ENCODE data around the gene CHEK2. TPM values are rescaled to one million over a fixed set of nuclear protein-coding genes. Genes with fewer than 3 reads are reported as not detected.

The CHEK2 gene
- total and polyA plus RNA-seq, 10 of the 15 experiments (the other 5 are each of a cell fraction or from before 2014, with no cell fraction given) = 15.7 to 59.7 (median 22.7) TPM

GRCh38 chr22:28670161-28670560 lies 71.5 kb downstream of the CHEK2 start:
- FAIRE-seq (no peak), DNase-seq (ENCODE audit: low read depth, low spot score) (no peak), ATAC-seq (no peak)
- CTCF ChIA-PET = no interaction called here
- H3K27ac ChIP-seq (ENCODE audit: control insufficient read depth, insufficient read depth) = no peak overlapping the region
- no peak overlapping the region for H3K9ac ChIP-seq (ENCODE audit: control insufficient read depth, insufficient read depth, low read length)
- in situ Hi-C loops (cut with MboI) = no loop called here
- POLR2A ChIA-PET = no interaction called here
- no peaks in the 10 kb centered on the region for H3K36me3 ChIP-seq (ENCODE audit: control insufficient read depth in 2 of 2, insufficient read depth in 2 of 2, low read length in 1 of 2)
- intact Hi-C loops (cut with micrococcal nuclease; ENCODE audit: unreplicated experiment) = loop anchor here (10.0 kb wide), 2 partner anchors 125 to 155 kb away; no protein-coding TSS in a partner anchor
- H3K79me2 ChIP-seq (ENCODE audit: control insufficient read depth, insufficient read depth, low read length) = no peaks in the 10 kb centered on the region
- no peaks in the 10 kb centered on the region; the same call in 1 of the 3 replicates for H3K9me3 ChIP-seq (replicated peaks; ENCODE audit: control insufficient read depth, insufficient read depth, low read length)
- 48% methylated on average over 4 of the region's 4 CpGs for WGBS (ENCODE audit: insufficient coverage, insufficient replicate concordance, low lambda C conversion rate, missing lambda C conversion rate)
- H4K20me1 ChIP-seq (ENCODE audit: control insufficient read depth, insufficient read depth) = no peaks in the 10 kb centered on the region
- SMC1A ChIA-PET (ENCODE audit: uncharacterized antibody, unreplicated experiment) = no interaction called here
- peaks cover 0 to 3% of the 10 kb centered on the region in 2 experiments; a peak in 1 of 4 replicates for H3K27me3 ChIP-seq (replicated peaks in 1 of 2; ENCODE audit: control insufficient read depth in 2 of 2, insufficient read depth in 2 of 2, low read length in 1 of 2)
- no peak overlapping the region for H3K4me2 ChIP-seq (ENCODE audit: control insufficient read depth, insufficient read depth)
- no peak overlapping the region for H2AFZ ChIP-seq (ENCODE audit: control insufficient read depth, low read depth, low read length)
- BruUV-seq (replicated peaks) = no TSS peak
- peaks cover 3% of the 10 kb centered on the region; the same call in 1 of the 2 replicates for H3K4me1 ChIP-seq (ENCODE audit: control insufficient read depth, insufficient read depth, low read length)
- peak; percentile 47; the same call in 1 of the 2 replicates for TF ChIP-seq CREM (IDR thresholded peaks at IDR 0.05; ENCODE audit: low read depth)
- TF ChIP-seq BRCA1 (IDR thresholded peaks at IDR 0.05; ENCODE audit: low read depth, low read length) = no peak
- TF ChIP-seq FOXM1 (IDR thresholded peaks at IDR 0.05; ENCODE audit: low read depth, low read length) = peak; percentile 43; the same call in 1 of the 2 replicates
- TF ChIP-seq BCL11A (IDR thresholded peaks at IDR 0.05; ENCODE audit: low read depth, low read length) = no peak
- peak; percentile 76 for TF ChIP-seq RUNX3 (IDR thresholded peaks at IDR 0.05; ENCODE audit: low read length)
- no peak for TF ChIP-seq SUZ12 (IDR thresholded peaks at IDR 0.05; ENCODE audit: unreplicated experiment)
- no peak for TF ChIP-seq MEF2B (IDR thresholded peaks at IDR 0.05; ENCODE audit: partially characterized antibody, poor library complexity, severe bottlenecking)
- TF ChIP-seq ATF3 (IDR thresholded peaks at IDR 0.05; ENCODE audit: borderline replicate concordance, extremely low read depth, low read depth, low read length) = no peak
- TF ChIP-seq NFIC (IDR thresholded peaks at IDR 0.05; ENCODE audit: low read depth, low read length) = peak; percentile 50; the same call in 1 of the 2 replicates
- TF ChIP-seq SMAD1 (IDR thresholded peaks at IDR 0.05; ENCODE audit: low read depth, partially characterized antibody) = no peak
- no peak for TF ChIP-seq KAT2A (conservative IDR thresholded peaks at IDR 0.05; ENCODE audit: control insufficient read depth, low read depth, low read length)
- TF ChIP-seq PML (IDR thresholded peaks at IDR 0.05; ENCODE audit: low read length) = no peak
- TF ChIP-seq CHD4 (IDR thresholded peaks at IDR 0.05) = no peak
- TF ChIP-seq DPF2 (IDR thresholded peaks at IDR 0.05) = no peak
- no peak for TF ChIP-seq IRF4 (IDR thresholded peaks at IDR 0.05; ENCODE audit: low read depth, low read length)
- TF ChIP-seq RELB (IDR thresholded peaks at IDR 0.05; ENCODE audit: low read depth) = no peak
- no peak overlapping the region for H3K4me3 ChIP-seq
- RAD21 ChIA-PET (ENCODE audit: unreplicated experiment) = no interaction called here

All from GM12878 (cell line).